Measurements from ENCODE around the gene TMEM63C.
"Not testable (repeated sequence)": the region's sequence is repeated elsewhere in the genome, so short reads cannot be mapped to it uniquely, and the experiment has no call there.

Gene TMEM63C

GRCh38 chr14:77276295-77276935, 94.8 kb downstream of the TMEM63C start:
- no peak for DNase-seq (ENCODE audit: low read depth in 2 of 2)

GRCh38 chr14:77276959-77277358, 95.4 kb downstream of the TMEM63C start:
- DNase-seq (ENCODE audit: low read depth in 2 of 2): no peak

- no peak for DNase-seq (ENCODE audit: low read depth in 2 of 2)
These were observed 97.0 kb downstream of the TMEM63C start for GRCh38 chr14:77278461-77279230.

GRCh38 chr14:77279719-77280118, 98.1 kb downstream of the TMEM63C start:
- DNase-seq (ENCODE audit: low read depth in 2 of 2): no peak

GRCh38 chr14:77280921-77281320, 99.3 kb downstream of the TMEM63C start:
- DNase-seq (ENCODE audit: low read depth in 2 of 2): not testable (repeated sequence)

- no peak for DNase-seq (ENCODE audit: low read depth in 2 of 2)
These were observed 100.3 kb downstream of the TMEM63C start for GRCh38 chr14:77281852-77282410.

- no peak for DNase-seq (ENCODE audit: low read depth in 2 of 2)
These were observed 102.5 kb downstream of the TMEM63C start for GRCh38 chr14:77284066-77284465.

GRCh38 chr14:77284466-77284865, 102.9 kb downstream of the TMEM63C start:
- no peak for DNase-seq (ENCODE audit: low read depth in 2 of 2)

GRCh38 chr14:77286576-77286975, 105.0 kb downstream of the TMEM63C start:
- DNase-seq (ENCODE audit: low read depth in 2 of 2): no peak

GRCh38 chr14:77290705-77291104, 109.1 kb downstream of the TMEM63C start:
- DNase-seq (ENCODE audit: low read depth in 2 of 2): no peak

- no peak for DNase-seq (ENCODE audit: low read depth in 2 of 2)
These were observed 114.6 kb downstream of the TMEM63C start for GRCh38 chr14:77296155-77296554.

- no peak for DNase-seq (ENCODE audit: low read depth in 2 of 2)
These were observed 115.3 kb downstream of the TMEM63C start for GRCh38 chr14:77296906-77297305.

GRCh38 chr14:77299771-77300170, 118.2 kb downstream of the TMEM63C start:
- no peak for DNase-seq (ENCODE audit: low read depth in 2 of 2)

- peak; percentile 14 to 15 for DNase-seq (ENCODE audit: low read depth in 2 of 2)
These were observed 119.5 kb downstream of the TMEM63C start for GRCh38 chr14:77301103-77301502.

GRCh38 chr14:77302926-77303325, 121.3 kb downstream of the TMEM63C start:
- no peak for DNase-seq (ENCODE audit: low read depth in 2 of 2)

- DNase-seq (ENCODE audit: low read depth in 2 of 2): no peak
These were observed 122.0 kb downstream of the TMEM63C start for GRCh38 chr14:77303417-77304156.

GRCh38 chr14:77305696-77306095, 124.1 kb downstream of the TMEM63C start:
- DNase-seq (ENCODE audit: low read depth in 2 of 2): no peak

- no peak for DNase-seq (ENCODE audit: low read depth in 2 of 2)
These were observed 124.8 kb downstream of the TMEM63C start for GRCh38 chr14:77306416-77306815.

GRCh38 chr14:77306851-77307496, 125.4 kb downstream of the TMEM63C start:
- no peak for DNase-seq (ENCODE audit: low read depth in 2 of 2)

All from activated CD8-positive, alpha-beta memory T cell treated with anti-CD3 and anti-CD28 coated beads for 4 hours (primary cell).